Measurements from ENCODE around the gene SLC6A7.
A peak's percentile ranks its signal among the peaks of the same experiment; 100 is the strongest.

Gene SLC6A7

DNA sequence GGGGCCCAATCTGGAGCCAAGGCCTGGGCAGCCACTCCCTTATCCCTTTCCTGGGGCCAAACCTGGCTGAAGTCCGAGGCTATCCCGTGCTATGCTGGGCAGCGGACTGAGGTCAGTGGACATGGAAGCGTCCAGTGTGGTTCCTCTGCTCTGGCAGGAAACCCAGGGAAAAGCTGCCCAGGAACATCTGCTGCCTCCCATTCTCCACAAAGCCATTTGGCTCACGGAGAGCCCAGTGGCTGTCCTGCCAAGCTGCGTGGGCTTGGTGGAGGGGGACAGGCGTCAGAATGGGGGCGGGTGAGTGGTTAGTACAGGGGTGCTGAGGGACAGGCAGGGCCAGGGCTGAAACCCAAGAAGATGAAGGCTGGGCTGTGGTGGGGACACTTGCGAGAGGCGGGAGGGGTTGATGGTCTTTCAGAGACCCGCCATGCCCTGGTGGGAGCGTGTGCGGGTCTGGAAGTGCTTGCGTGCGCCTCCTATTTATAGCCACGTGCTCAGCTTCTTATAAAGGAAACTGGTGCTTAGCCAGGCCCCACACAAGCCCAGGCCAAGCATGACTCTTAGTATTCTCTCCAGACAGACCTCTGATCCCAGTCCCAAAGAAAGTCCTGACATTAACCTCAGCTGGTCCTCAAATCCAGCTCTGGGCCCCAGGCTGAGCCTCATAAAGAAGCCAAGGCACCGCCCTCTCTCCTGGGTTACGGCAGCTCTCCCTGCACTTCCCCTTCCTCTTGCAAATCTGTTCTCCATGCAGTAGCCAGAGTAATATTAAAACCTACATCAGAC lies 9.4 kb upstream of the SLC6A7 start:
- DNase-seq (ENCODE audit: low read depth): peak; percentile 68
- no peak overlapping the region for H3K4me3 ChIP-seq (ENCODE audit: low read depth, low read length)
- TF ChIP-seq MYC (IDR thresholded peaks at IDR 0.05; ENCODE audit: low read depth, low read length): no peak
- TF ChIP-seq MAX (IDR thresholded peaks at IDR 0.05; ENCODE audit: low read depth, low read length): no peak
- TF ChIP-seq POLR2A (IDR thresholded peaks at IDR 0.05; ENCODE audit: extremely low read depth, insufficient read length): no peak
- no peak for TF ChIP-seq CTCF (IDR thresholded peaks at IDR 0.05; ENCODE audit: low read depth, low read length)

GRCh38 chr5:150181027-150181426 lies 8.8 kb upstream of the SLC6A7 start:
- H3K4me3 ChIP-seq (ENCODE audit: low read depth, low read length): no peak overlapping the region
- peak; percentile 16 for DNase-seq (ENCODE audit: low read depth)
- TF ChIP-seq MAX (IDR thresholded peaks at IDR 0.05; ENCODE audit: low read depth, low read length) (no peak), MYC (IDR thresholded peaks at IDR 0.05; ENCODE audit: low read depth, low read length) (no peak), POLR2A (IDR thresholded peaks at IDR 0.05; ENCODE audit: extremely low read depth, insufficient read length) (no peak), CTCF (IDR thresholded peaks at IDR 0.05; ENCODE audit: low read depth, low read length) (no peak)

GRCh38 chr5:150181766-150182545 lies 7.9 kb upstream of the SLC6A7 start:
- H3K4me3 ChIP-seq (ENCODE audit: low read depth, low read length): no peak overlapping the region
- DNase-seq (ENCODE audit: low read depth): no peak
- TF ChIP-seq CTCF (IDR thresholded peaks at IDR 0.05; ENCODE audit: low read depth, low read length) (no peak), POLR2A (IDR thresholded peaks at IDR 0.05; ENCODE audit: extremely low read depth, insufficient read length) (no peak), MYC (IDR thresholded peaks at IDR 0.05; ENCODE audit: low read depth, low read length) (no peak), MAX (IDR thresholded peaks at IDR 0.05; ENCODE audit: low read depth, low read length) (no peak)

DNA sequence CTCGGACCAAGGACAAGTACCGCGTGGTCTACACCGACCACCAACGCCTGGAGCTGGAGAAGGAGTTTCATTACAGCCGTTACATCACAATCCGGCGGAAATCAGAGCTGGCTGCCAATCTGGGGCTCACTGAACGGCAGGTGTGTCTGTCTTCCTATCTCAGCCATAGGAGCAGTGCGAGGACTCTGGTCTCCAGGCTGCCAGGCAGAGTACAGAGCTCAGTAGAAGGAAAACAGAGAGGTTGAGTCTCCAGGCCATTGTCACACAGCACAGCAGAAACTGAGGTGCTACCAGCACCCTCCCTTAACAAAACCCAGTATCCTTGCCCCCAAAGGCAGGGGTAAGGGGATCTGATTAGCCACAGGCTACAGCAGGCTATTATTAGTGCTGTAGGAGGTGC lies 7.1 kb upstream of the SLC6A7 start:
- H3K4me3 ChIP-seq (ENCODE audit: low read depth, low read length): no peak overlapping the region
- DNase-seq (ENCODE audit: low read depth): no peak
- TF ChIP-seq MYC (IDR thresholded peaks at IDR 0.05; ENCODE audit: low read depth, low read length) (no peak), POLR2A (IDR thresholded peaks at IDR 0.05; ENCODE audit: extremely low read depth, insufficient read length) (no peak), MAX (IDR thresholded peaks at IDR 0.05; ENCODE audit: low read depth, low read length) (no peak), CTCF (IDR thresholded peaks at IDR 0.05; ENCODE audit: low read depth, low read length) (no peak)

DNA sequence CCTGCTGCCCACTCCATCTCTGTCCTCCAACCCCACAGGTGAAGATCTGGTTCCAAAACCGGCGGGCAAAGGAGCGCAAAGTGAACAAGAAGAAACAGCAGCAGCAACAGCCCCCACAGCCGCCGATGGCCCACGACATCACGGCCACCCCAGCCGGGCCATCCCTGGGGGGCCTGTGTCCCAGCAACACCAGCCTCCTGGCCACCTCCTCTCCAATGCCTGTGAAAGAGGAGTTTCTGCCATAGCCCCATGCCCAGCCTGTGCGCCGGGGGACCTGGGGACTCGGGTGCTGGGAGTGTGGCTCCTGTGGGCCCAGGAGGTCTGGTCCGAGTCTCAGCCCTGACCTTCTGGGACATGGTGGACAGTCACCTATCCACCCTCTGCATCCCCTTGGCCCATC lies 6.4 kb upstream of the SLC6A7 start:
- TF ChIP-seq MAX (IDR thresholded peaks at IDR 0.05; ENCODE audit: low read depth, low read length): no peak
- TF ChIP-seq CTCF (IDR thresholded peaks at IDR 0.05; ENCODE audit: low read depth, low read length): no peak
- no peak for TF ChIP-seq MYC (IDR thresholded peaks at IDR 0.05; ENCODE audit: low read depth, low read length)
- TF ChIP-seq POLR2A (IDR thresholded peaks at IDR 0.05; ENCODE audit: extremely low read depth, insufficient read length): no peak
- no peak overlapping the region for H3K4me3 ChIP-seq (ENCODE audit: low read depth, low read length)
- DNase-seq (ENCODE audit: low read depth): no peak
